ENCODE measurements around the gene BANK1.

BANK1 gene

GRCh38 chr4:102027961-102028360, 237.4 kb downstream of the BANK1 start:
- DNase-seq (ENCODE audit: low read depth), result no peak

DNA sequence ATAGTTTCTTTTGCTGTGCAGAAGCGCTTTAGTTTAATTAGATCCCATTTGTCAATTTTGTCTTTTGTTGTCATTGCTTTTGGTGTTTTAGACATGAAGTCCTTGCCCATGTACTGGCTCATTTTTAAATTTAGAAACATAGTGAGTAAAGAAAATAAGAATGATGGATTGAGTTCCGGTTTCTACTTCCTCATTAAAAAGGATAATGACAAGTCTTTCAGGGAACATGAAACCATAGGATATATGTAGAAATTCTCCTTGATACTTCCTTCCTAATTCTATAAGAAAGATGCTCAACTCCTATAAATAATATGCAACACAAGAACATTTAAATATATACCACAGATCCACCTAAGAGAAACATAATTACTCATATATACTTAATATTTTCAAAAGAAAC, 240.9 kb downstream of the BANK1 start:
- no peak for DNase-seq (ENCODE audit: low read depth)

GRCh38 chr4:102036016-102036415, 245.5 kb downstream of the BANK1 start:
- DNase-seq (ENCODE audit: low read depth), result no peak

DNA sequence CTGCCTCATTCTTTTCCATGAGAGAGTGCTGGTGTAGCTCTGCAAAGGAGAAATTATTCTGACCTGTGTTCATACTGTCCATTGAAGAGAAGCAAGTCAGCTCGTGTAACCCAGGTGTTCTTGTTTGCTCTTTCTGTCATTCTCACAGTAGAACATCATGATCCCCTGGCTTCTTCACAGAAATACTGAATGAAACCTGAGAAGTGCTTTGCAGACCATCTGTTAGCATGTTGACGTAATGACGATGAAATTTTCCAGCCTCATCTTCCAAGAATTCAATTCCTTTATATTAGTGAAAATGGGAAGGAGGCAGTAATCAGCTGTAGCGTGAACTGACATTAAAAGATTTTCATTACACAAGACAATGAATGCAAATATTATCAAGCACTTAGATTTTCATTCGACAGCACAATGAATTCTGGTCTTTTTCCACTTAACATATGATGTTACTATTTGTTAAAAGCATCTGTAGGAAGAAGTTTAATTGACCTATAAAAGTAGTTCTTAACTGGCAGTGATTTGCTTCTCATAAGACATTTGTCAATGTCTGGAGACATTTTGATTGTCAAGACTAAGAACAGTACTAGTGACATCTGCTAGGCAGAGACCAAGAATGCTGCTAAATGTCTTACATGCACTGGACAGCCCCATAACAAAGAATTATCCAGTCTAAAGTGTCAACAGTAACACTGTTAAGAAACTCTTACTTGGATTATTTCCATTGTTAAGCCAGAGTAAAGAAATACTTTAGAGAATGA, 246.3 kb downstream of the BANK1 start:
- no peak for DNase-seq (ENCODE audit: low read depth)

- DNase-seq (ENCODE audit: low read depth), result no peak
Observed at GRCh38 chr4:102037566-102037965, 247.0 kb downstream of the BANK1 start.

DNA sequence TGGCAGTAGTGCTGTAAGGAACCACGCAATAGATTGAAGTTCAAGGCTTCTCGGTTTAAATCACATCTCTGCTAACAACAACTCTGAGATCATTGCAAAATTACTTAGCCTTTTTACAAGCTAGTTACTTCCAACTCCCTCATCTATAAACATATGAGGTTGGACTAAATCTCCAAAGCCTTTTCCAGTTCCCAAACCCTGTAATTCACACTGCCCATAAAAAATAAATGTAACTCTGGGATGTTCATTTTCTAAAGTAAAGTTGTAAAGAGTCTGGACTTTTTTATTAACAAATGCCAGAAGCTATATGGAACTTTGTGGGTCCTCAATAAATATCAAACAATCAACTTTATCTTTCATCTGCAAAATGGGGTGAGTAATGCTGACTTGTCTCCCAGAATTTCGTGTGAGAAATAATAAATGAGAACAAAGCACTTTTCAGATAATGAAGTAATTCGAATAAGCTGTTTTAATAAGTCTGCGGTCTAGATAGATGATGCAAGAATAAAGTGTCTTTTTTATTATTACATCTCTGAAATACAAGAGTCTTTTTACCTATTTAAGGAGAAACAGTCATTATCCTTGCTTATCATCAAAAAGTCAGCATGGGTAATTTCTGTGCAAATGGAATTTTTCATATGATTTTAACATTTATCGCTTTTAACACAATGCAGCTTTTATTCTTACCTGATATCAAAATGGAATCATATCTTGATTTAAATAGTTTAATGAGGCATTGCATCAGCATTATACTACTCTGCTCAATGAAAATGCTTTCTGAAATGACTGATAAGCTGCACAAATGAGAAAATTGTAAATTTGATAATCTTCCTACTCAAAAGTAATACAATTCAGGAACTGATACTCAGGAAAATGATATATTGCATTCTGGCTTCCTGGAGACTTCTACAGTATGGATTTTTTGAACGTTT, 252.6 kb downstream of the BANK1 start:
- DNase-seq (ENCODE audit: low read depth), result no peak

- DNase-seq (ENCODE audit: low read depth), result no peak
Observed at GRCh38 chr4:102047616-102048015, 257.1 kb downstream of the BANK1 start.

- no peak for DNase-seq (ENCODE audit: low read depth)
Observed at GRCh38 chr4:102055805-102056204, 265.3 kb downstream of the BANK1 start.

GRCh38 chr4:102057122-102057521, 266.6 kb downstream of the BANK1 start:
- DNase-seq (ENCODE audit: low read depth), result no peak

GRCh38 chr4:102061133-102061532, 270.6 kb downstream of the BANK1 start:
- no peak for DNase-seq (ENCODE audit: low read depth)

- DNase-seq (ENCODE audit: low read depth), result no peak
Observed at GRCh38 chr4:102064747-102065442, 274.4 kb downstream of the BANK1 start.

DNA sequence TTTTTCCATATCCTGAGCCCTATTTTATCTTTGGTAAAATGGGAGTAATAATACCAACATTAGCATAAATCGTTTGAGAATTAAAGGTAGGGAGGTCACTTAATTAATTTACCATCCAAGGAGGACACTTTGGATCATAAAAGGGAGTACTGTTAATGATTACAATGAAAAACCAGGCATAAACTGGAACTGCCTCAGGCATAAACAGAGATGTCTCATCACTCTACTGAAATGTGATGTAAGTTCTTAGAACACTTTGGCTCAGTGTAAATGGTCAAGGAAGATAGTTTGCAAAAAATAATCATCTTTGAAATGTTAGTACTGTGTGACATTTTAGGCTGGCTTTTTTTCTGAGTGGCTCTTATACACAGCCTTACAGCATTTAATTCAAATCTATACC, 286.1 kb downstream of the BANK1 start:
- DNase-seq (ENCODE audit: low read depth), result no peak

GRCh38 chr4:102080184-102080583, 289.7 kb downstream of the BANK1 start:
- no peak for DNase-seq (ENCODE audit: low read depth)

DNA sequence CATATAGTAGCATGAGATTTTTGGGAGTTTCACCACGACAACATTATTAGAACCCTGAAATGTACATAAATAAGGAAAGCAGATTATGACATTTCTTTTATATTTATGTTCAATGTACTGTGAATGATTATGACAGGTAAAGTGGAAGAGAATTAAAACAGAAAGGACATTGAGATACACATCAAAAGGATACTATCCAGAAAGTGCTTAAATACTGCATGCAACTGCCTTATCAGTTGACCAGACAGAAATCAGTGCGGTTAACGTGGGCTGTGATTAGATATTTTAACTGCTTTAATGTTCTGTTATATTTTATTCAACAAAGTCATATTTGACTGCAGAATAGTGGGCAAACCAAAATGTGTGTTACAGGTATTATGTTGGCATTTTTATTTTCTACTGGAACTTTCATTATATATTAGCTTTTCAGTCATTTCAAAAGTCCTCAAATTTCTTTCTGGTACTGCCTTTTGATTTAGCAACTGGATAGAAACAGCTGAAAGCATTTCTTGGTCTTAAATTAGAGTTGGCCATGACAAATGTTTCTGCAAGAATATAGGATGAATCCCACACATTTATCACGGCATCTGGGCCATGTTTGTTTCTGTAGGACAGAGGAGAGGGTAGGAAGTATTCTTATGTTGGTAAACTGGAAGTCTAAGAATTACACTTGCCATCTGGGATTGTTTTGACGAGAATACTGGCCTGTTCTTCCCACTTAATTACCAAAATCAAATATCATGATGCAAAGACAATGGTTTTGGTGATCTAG, 299.5 kb downstream of the BANK1 start:
- DNase-seq (ENCODE audit: low read depth), result no peak

DNA sequence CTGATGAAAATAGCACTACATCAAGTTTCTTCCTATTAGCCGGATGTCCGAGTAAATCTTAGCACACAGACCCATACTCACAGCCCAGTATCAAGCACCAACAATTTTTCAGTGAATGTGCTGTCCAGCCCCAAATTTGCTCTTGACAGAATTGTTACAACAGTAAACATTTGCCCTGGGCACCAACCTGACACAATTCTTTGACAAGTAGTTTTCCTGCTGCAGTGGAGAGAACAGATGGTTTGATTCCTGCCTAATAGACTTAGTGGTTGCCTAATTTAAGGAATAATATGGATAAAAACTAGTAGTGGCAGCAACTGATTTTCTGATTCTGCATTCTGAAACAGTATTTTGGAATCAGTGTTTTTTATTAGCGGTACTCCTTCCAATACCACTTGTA, 301.1 kb downstream of the BANK1 start:
- DNase-seq (ENCODE audit: low read depth), result no peak

DNA sequence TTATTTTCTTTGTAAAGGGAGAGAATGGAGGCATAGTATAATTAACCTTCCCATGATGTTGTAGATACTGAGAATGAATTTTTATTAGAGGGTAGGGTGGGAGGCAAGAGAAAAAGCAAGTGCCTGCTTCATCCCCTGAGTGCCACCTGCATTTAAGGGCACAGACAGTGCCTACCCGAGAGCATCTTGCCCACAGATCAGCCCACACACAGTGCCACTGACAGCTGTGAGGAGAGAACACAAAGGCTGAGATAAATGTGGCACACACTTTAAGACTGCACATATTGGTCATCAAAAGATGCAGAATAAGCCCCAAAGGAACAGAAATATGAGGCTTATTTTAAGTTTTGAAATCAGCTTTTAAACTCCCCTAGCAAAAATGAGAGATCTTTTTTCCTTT, 304.0 kb downstream of the BANK1 start:
- DNase-seq (ENCODE audit: low read depth), result no peak

GRCh38 chr4:102103368-102103767, 312.8 kb downstream of the BANK1 start:
- no peak for DNase-seq (ENCODE audit: low read depth)

GRCh38 chr4:102104278-102104677, 313.7 kb downstream of the BANK1 start:
- DNase-seq (ENCODE audit: low read depth), result no peak

GRCh38 chr4:102105983-102106382, 315.5 kb downstream of the BANK1 start:
- DNase-seq (ENCODE audit: low read depth), result no peak

GRCh38 chr4:102114118-102114630, 323.6 kb downstream of the BANK1 start:
- no peak for DNase-seq (ENCODE audit: low read depth)

DNA sequence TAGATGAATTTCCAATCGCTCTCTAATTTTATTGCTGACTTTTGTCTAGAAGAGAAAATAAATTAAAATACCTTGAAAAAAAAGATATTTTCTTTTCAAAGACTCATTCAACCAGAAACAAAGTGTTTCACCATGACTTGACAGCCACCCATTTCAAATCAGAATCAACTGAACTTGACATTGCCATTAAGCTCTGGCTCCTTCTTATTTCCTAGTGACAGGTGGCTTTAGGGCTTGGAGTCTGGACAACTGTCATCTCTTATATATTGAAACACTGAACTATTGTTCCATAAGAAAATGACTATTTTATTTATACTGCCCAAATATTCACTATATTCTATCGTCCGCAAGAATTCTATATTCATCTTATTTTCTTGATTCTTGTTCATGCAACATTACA, 325.6 kb downstream of the BANK1 start:
- no peak for DNase-seq (ENCODE audit: low read depth)

GRCh38 chr4:102120846-102121245, 330.3 kb downstream of the BANK1 start:
- DNase-seq (ENCODE audit: low read depth), result no peak
